A549 (cell line): ENCODE results near the gene RINL. TPM values are rescaled to one million over a fixed set of nuclear protein-coding genes. Genes with fewer than 3 reads are reported as not detected.

Source experiments
- ATAC-seq, 2 experiments: fragments of 200-7000 bp in 1 of 2; fragments of >200 bp in 1 of 2; cut with Nextera tagmentation in 1 of 2; cut with Tn5 transposase in 1 of 2; 3 replicates each; pipeline versions ENCODE4 v1.8.0 to v1.9.1; 2018 to 2020; ENCODE audit warnings: mild to moderate bottlenecking in 1 of 2, moderate library complexity in 1 of 2
- CTCF ChIA-PET: fragments of 300-600 bp; sonication (Branson Sonifier 250); formaldehyde crosslinking; extraction: SDS; loops from one replicate; lab custom pipeline; 2021; ENCODE audit warnings: antibody characterized with exemption, inconsistent platforms; lab: Yijun Ruan, JAX
- POLR2A ChIA-PET: fragments of 350-600 bp; formaldehyde crosslinking; extraction: SDS; loops from one replicate; lab custom pipeline; 2021; ENCODE audit warnings: antibody characterized with exemption, inconsistent platforms; lab: Yijun Ruan, JAX
- DNase-seq, 2 experiments: peaks; one replicate each; pipeline versions ENCODE4 v3.0.0 to v3.0.0-alpha.2; 2011 to 2016; ENCODE audit warnings: low read depth in 1 of 2, low spot score in 1 of 2
- FAIRE-seq: peaks from 2 replicates; lab custom pipeline; 2011; peaks lifted over from hg19 to GRCh38; lab: Jason Lieb, UNC
- H3K27ac ChIP-seq, 2 experiments: fragments of >200 bp; sonication (Bioruptor Twin); formaldehyde crosslinking; 3 replicates each; pipeline ENCODE4 v1.5.1; 2016 to 2017
- H3K4me1 ChIP-seq: fragments of >200 bp; sonication (Bioruptor Twin); formaldehyde crosslinking; 3 replicates; pipeline ENCODE4 v1.6.1; 2016
- H3K4me2 ChIP-seq: fragments of >200 bp; sonication (Bioruptor Twin); formaldehyde crosslinking; 3 replicates; pipeline ENCODE4 v1.6.1; 2016
- H3K4me3 ChIP-seq: fragments of >200 bp; sonication (Bioruptor Twin); formaldehyde crosslinking; 3 replicates; pipeline ENCODE4 v1.5.1; 2016
- H3K9me3 ChIP-seq: fragments of >200 bp; sonication (Bioruptor Twin); formaldehyde crosslinking; 3 replicates; pipeline ENCODE4 v1.6.1; 2016
- ATOH8 ChIP-seq: fragments of 250-450 bp; sonication (Bioruptor Pico); IDR thresholded peaks from 2 replicates; pipeline ENCODE4 v1.5.0; 2020; ENCODE audit warnings: low read depth, mild to moderate bottlenecking, moderate library complexity
- BCL3 ChIP-seq: fragments of >200 bp; sonication (Bioruptor Twin); formaldehyde crosslinking; IDR thresholded peaks from 3 replicates; pipeline ENCODE4 v1.6.1; 2016
- CBX2 ChIP-seq: fragments of 200-600 bp; sonication (generic); IDR thresholded peaks from 2 replicates; pipeline ENCODE4 v1.6.1; 2016; ENCODE audit warnings: low read depth, mild to moderate bottlenecking, borderline replicate concordance
- CBX8 ChIP-seq: fragments of 200-600 bp; sonication (generic); IDR thresholded peaks from 2 replicates; pipeline ENCODE4 v1.6.1; 2016
- CHD4 ChIP-seq: fragments of 200-600 bp; sonication (generic); IDR thresholded peaks from 2 replicates; pipeline ENCODE4 v1.6.1; 2016; ENCODE audit warnings: antibody characterized with exemption, mild to moderate bottlenecking, borderline replicate concordance
- FOSL2 ChIP-seq, 2 experiments: fragments of 450-650 bp in 1 of 2; fragments of >200 bp in 1 of 2; sonication (Bioruptor Twin) in 1 of 2; formaldehyde crosslinking; IDR thresholded peaks; 2 replicates each; pipeline versions ENCODE4 v1.5.0 to v1.6.1; 2016 to 2020; ENCODE audit warnings: mild to moderate bottlenecking in 1 of 2, moderate library complexity in 1 of 2
- HDAC2 ChIP-seq: fragments of 200-600 bp; sonication (generic); IDR thresholded peaks from 2 replicates; pipeline ENCODE4 v1.6.1; 2016
- HEYL ChIP-seq: fragments of 250-450 bp; sonication (Bioruptor Pico); IDR thresholded peaks from 2 replicates; pipeline ENCODE4 v1.8.0; 2021; ENCODE audit warnings: mild to moderate bottlenecking, moderate library complexity
- JUN ChIP-seq, 2 experiments: fragments of >200 bp; sonication (Bioruptor Twin); formaldehyde crosslinking; IDR thresholded peaks; 2 replicates in 1 of 2; 3 replicates in 1 of 2; pipeline ENCODE4 v1.6.1; 2016 to 2017
- MYC ChIP-seq: IDR thresholded peaks from 2 replicates; pipeline ENCODE4 v1.6.1; 2012; ENCODE audit warnings: mild to moderate bottlenecking, inconsistent platforms, low read length, improper control_type of control experiment, borderline replicate concordance
- PBX3 ChIP-seq: IDR thresholded peaks from 2 replicates; pipeline ENCODE4 v1.6.1; 2012
- POLR2AphosphoS2 ChIP-seq: conservative IDR thresholded peaks from 2 replicates; pipeline ENCODE4 v1.6.1; 2012; ENCODE audit warnings: low read length, improper control_type of control experiment, inconsistent platforms
- RAD21 ChIP-seq, 2 experiments: fragments of >200 bp in 1 of 2; sonication (Bioruptor Twin) in 1 of 2; formaldehyde crosslinking in 1 of 2; IDR thresholded peaks in 1 of 2; conservative IDR thresholded peaks in 1 of 2; 2 replicates in 1 of 2; 3 replicates in 1 of 2; pipeline ENCODE4 v1.6.1; 2012 to 2018; ENCODE audit warnings: inconsistent platforms in 1 of 2
- RFX5 ChIP-seq: fragments of 450-650 bp; IDR thresholded peaks from 2 replicates; pipeline ENCODE4 v1.7.1; 2014; ENCODE audit warnings: antibody characterized with exemption, mild to moderate bottlenecking, moderate library complexity
- TFCP2L1 ChIP-seq: fragments of 250-450 bp; sonication (Bioruptor Pico); IDR thresholded peaks from 2 replicates; pipeline ENCODE4 v1.5.0; 2021; ENCODE audit warnings: mild to moderate bottlenecking
- ZFP36 ChIP-seq: fragments of 450-650 bp; IDR thresholded peaks from 2 replicates; pipeline ENCODE4 v1.6.1; 2014; ENCODE audit warnings: borderline replicate concordance; ENCODE audit not compliant: partially characterized antibody
- ZNF302 ChIP-seq: fragments of 250-450 bp; sonication (Bioruptor Pico); IDR thresholded peaks from 2 replicates; pipeline ENCODE4 v1.9.0; 2021; ENCODE audit warnings: inconsistent platforms, mild to moderate bottlenecking, moderate library complexity
- ZSCAN20 ChIP-seq: fragments of 250-450 bp; sonication (Bioruptor Pico); IDR thresholded peaks from 2 replicates; pipeline ENCODE4 v1.8.0; 2022; ENCODE audit warnings: mild to moderate bottlenecking, moderate library complexity
- WGBS: methylation state at CpG from one replicate; pipeline ENCODE4 v1.1.6; 2017; ENCODE audit errors: missing lambda C conversion rate; 5-methylcytosine and 5-hydroxymethylcytosine counted together
- polyA plus RNA-seq, 4 experiments: library from polyadenylated mRNA; depleted of rRNA in 3 of 4; stranded (reverse); fragments of >200 nt; fragmentation: RNase III in 1 of 4; extraction: RNeasy Plus Mini Kit Qiagen cat#74134 plus additional on column Dnase treatment in 1 of 4; gene quantifications; 2 replicates in 3 of 4; 3 replicates in 1 of 4; pipeline ENCODE4 v1.2.3, GENCODE V29; 2011 to 2017
- TF ChIP-seq, protein P1 (sequence below): fragments of 450-650 bp; IDR thresholded peaks from 2 replicates; pipeline ENCODE4 v1.6.1; 2014; ENCODE audit warnings: antibody characterized with exemption
- TF ChIP-seq, protein P2 (sequence below): fragments of 250-450 bp; sonication (Bioruptor Pico); IDR thresholded peaks from 2 replicates; pipeline ENCODE4 v1.5.0; 2021; ENCODE audit warnings: mild to moderate bottlenecking, moderate library complexity, borderline replicate concordance
- TF ChIP-seq, protein P3 (sequence below): IDR thresholded peaks from 2 replicates; pipeline ENCODE4 v1.6.1; 2012; ENCODE audit warnings: low read depth, borderline replicate concordance
- TF ChIP-seq, protein P4 (sequence below): fragments of >200 bp; sonication (Bioruptor Twin); formaldehyde crosslinking; IDR thresholded peaks from 2 replicates; pipeline ENCODE4 v1.6.1; 2016

The RINL gene
- polyA plus RNA-seq, 2 of the 4 experiments (the other 2 are of a cell fraction) = 2.9 to 6.3 TPM

DNA sequence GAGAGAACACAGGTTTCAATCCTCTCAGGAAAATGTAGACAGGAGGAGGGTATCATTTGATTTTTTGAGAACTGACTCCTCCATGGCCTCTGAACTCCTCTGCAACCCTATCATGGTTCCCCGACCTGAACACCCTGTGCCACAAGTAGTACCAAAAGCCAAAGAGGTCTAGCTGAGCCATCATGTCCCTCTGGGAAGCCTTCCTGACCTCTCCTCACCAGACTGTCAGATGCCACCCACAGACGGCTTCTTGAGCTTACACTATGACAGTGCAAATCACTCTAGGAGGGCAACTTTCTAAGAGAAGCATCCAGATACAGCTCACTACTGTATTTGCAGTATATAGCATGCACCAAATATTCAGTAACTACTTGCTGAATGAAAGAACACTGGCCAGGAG is 32.0 kb downstream of the RINL start:
- Histone ChIP-seq H3K9me3 (no peaks in the 10 kb centered on the region), H3K27ac (peak overlapping the region in 1 of 2 experiments; percentile 93; a peak in 2 of 6 replicates), H3K4me1 (peaks cover 69% of the 10 kb centered on the region), H3K4me2 (peak overlapping the region; percentile 1; the same call in 1 of the 3 replicates), H3K4me3 (no peak overlapping the region)
- no peak for FAIRE-seq
- 80% methylated on average over 2 of the region's 2 CpGs for WGBS
- ChIA-PET POLR2A (interaction anchor here (1.0 to 1.9 kb wide), 3 partner anchors 8 to 14 kb away, joined by 5 to 12 read pairs (median 8); partner anchors contain the start of gene ECH1), CTCF (interaction anchor here (0.9 to 4.3 kb wide), 10 partner anchors 8 to 443 kb away, joined by 3 to 21 read pairs (median 4); partner anchors contain the start of genes FAM98C, NFKBIB and SIRT2)
- TF ChIP-seq CBX2 (no peak), RAD21 (conservative IDR thresholded peaks at IDR 0.05 in 1 of 2, IDR thresholded peaks at IDR 0.05 in 1 of 2) (no peak), HEYL (CRISPR knock-in tag) (no peak), RFX5 (no peak), ZNF302 (CRISPR knock-in tag) (no peak), ZFP36 (no peak), ZSCAN20 (CRISPR knock-in tag) (no peak), CHD4 (no peak), MYC (no peak), BCL3 (no peak), CBX8 (no peak), HDAC2 (no peak), FOSL2 (IDR thresholded peaks at IDR 0.05) (no peak), FOSL2 (CRISPR knock-in tag; IDR thresholded peaks at IDR 0.05) (no peak), TFCP2L1 (CRISPR knock-in tag) (no peak), PBX3 (no peak)
- TF ChIP-seq, protein P1, sequence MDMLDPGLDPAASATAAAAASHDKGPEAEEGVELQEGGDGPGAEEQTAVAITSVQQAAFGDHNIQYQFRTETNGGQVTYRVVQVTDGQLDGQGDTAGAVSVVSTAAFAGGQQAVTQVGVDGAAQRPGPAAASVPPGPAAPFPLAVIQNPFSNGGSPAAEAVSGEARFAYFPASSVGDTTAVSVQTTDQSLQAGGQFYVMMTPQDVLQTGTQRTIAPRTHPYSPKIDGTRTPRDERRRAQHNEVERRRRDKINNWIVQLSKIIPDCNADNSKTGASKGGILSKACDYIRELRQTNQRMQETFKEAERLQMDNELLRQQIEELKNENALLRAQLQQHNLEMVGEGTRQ = no peak
- TF ChIP-seq, protein P2, sequence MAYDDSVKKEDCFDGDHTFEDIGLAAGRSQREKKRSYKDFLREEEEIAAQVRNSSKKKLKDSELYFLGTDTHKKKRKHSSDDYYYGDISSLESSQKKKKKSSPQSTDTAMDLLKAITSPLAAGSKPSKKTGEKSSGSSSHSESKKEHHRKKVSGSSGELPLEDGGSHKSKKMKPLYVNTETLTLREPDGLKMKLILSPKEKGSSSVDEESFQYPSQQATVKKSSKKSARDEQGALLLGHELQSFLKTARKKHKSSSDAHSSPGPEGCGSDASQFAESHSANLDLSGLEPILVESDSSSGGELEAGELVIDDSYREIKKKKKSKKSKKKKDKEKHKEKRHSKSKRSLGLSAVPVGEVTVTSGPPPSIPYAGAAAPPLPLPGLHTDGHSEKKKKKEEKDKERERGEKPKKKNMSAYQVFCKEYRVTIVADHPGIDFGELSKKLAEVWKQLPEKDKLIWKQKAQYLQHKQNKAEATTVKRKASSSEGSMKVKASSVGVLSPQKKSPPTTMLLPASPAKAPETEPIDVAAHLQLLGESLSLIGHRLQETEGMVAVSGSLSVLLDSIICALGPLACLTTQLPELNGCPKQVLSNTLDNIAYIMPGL (CRISPR knock-in tag) = no peak
- TF ChIP-seq, protein P3, sequence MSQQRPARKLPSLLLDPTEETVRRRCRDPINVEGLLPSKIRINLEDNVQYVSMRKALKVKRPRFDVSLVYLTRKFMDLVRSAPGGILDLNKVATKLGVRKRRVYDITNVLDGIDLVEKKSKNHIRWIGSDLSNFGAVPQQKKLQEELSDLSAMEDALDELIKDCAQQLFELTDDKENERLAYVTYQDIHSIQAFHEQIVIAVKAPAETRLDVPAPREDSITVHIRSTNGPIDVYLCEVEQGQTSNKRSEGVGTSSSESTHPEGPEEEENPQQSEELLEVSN = no peak
- DNase-seq = peak in 1 of 2 experiments; percentile 18
- no peak for ATAC-seq

DNA sequence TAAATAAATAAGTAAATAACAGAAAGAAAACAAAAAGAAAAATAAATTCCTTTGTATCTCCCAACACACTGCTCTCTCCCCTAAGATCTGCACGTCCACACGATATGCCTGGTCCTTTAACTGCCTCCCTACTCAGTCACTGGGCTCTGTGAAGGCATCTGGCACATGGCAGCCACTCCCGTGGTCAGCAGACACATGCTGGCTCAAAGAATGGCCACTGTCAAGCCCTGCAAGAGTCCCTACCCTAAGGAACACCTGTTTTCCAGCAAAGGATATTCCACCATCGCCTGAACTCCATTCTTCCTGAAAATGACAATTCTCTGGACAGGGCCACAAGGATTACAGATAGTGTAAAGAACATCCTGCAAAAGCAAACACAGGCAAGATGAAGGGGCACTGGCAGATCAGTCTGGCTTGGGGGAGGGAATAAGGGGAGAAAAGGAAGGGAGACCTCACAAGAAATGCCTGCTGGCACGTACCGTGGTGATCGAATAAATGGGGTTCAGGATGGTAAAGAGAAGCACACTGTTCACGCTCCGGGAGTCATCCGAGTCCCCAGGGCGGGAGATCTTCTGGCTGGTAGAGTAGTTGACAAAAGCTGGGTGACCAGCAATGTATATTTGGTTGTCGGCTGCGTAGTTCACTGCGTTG is 32.6 kb downstream of the RINL start:
- no peak for FAIRE-seq
- Histone ChIP-seq H3K27ac (no peak overlapping the region), H3K4me1 (peaks cover 71% of the 10 kb centered on the region), H3K4me2 (no peak overlapping the region)
- WGBS = 95% methylated on average over 14 of the region's 14 CpGs
- TF ChIP-seq JUN (IDR thresholded peaks at IDR 0.05) (peak in 1 of 2 experiments; percentile 32; a peak in 1 of 5 replicates), POLR2AphosphoS2 (peak; percentile 57; the same call in 1 of the 2 replicates), ATOH8 (no peak)
- TF ChIP-seq, protein P4, sequence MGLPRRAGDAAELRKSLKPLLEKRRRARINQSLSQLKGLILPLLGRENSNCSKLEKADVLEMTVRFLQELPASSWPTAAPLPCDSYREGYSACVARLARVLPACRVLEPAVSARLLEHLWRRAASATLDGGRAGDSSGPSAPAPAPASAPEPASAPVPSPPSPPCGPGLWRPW = no peak
- TF ChIP-seq, all 56 proteins: peak for 2
- no peak for ATAC-seq
- no peak for DNase-seq
- CTCF ChIA-PET = interaction anchor here (0.9 to 4.3 kb wide), 10 partner anchors 7 to 443 kb away, joined by 3 to 21 read pairs (median 4); partner anchors contain the start of genes FAM98C, NFKBIB and SIRT2
- H3K9me3 ChIP-seq = no peaks in the 10 kb centered on the region
- H3K4me3 ChIP-seq = no peak overlapping the region
- POLR2A ChIA-PET = interaction anchor here (1.3 to 1.9 kb wide), 2 partner anchors 10 to 13 kb away, joined by 8 to 12 read pairs; partner anchors contain the start of gene ECH1
